Measurements from ENCODE around the gene IFIT1B. TPM values are rescaled to one million over a fixed set of nuclear protein-coding genes. Genes with fewer than 3 reads are reported as not detected.

IFIT1B gene
- polyA plus RNA-seq, 3 donors = not detected

GRCh38 chr10:89332123-89332633 is 45.7 kb upstream of the IFIT1B start:
- H3K36me3 Mint-ChIP-seq = peaks cover 3 to 10% of the 10 kb centered on the region in 2 donors
- H3K79me2 ChIP-seq (ENCODE audit: insufficient read depth, low read length) = peaks cover 57% of the 10 kb centered on the region
- peak overlapping the region; percentile 13 for H3K9ac ChIP-seq (ENCODE audit: insufficient read depth, low read length, poor library complexity, severe bottlenecking)
- H3K4me3 ChIP-seq (replicated peaks in 1 of 3; ENCODE audit: low read depth in 2 of 3, low read length in 3 of 3) = peak overlapping the region; percentile 40 to 95 (median 78)
- no peaks in the 10 kb centered on the region for H3K27me3 ChIP-seq (ENCODE audit: control insufficient read depth in 2 of 2, insufficient read depth in 2 of 2, low read length in 2 of 2)
- peaks cover 68 to 80% of the 10 kb centered on the region in 2 donors for H3K4me1 ChIP-seq (ENCODE audit: control insufficient read depth in 1 of 2, insufficient read depth in 2 of 2, low read length in 2 of 2)
- peaks cover 24% of the 10 kb centered on the region for H4K20me1 ChIP-seq (ENCODE audit: insufficient read depth, low read length)
- TF ChIP-seq CTCF (IDR thresholded peaks at IDR 0.05) = no peak
- H3K27ac Mint-ChIP-seq = peak overlapping the region; percentile 88 to 94 (median 92)
- peaks cover 0 to 8% of the 10 kb centered on the region in 2 donors for H3K36me3 ChIP-seq (replicated peaks in 1 of 2; ENCODE audit: control insufficient read depth in 1 of 2, insufficient read depth in 2 of 2, low read length in 2 of 2)
- H3K4me2 ChIP-seq (replicated peaks; ENCODE audit: extremely low read depth, low read length, poor library complexity, severe bottlenecking) = peak overlapping the region; percentile 82
- peak overlapping the region; percentile 81 to 90 for H3K4me3 Mint-ChIP-seq
- intact Hi-C loops (cut with micrococcal nuclease) = no loop called here
- peaks cover 0 to 2% (median 0%) of the 10 kb centered on the region in 7 donors for H3K9me3 Mint-ChIP-seq
- peaks cover 78% of the 10 kb centered on the region for H3K4me1 Mint-ChIP-seq
- no peaks in the 10 kb centered on the region for H3K9me3 ChIP-seq (replicated peaks in 1 of 2; ENCODE audit: control insufficient read depth in 1 of 2, insufficient read depth in 1 of 2, low read length in 2 of 2)
- peak; percentile 39 to 66 (median 63) for DNase-seq
- WGBS (ENCODE audit: insufficient coverage) = 9% methylated on average over 4 of the region's 5 CpGs
- H2AFZ ChIP-seq (ENCODE audit: insufficient read depth, low read depth, low read length, poor library complexity, severe bottlenecking) = no peak overlapping the region
- peak overlapping the region; percentile 13 to 79 for H3K27ac ChIP-seq (ENCODE audit: low read depth in 1 of 2, low read length in 2 of 2)
- peaks cover 0 to 4% (median 0%) of the 10 kb centered on the region in 3 donors for H3K27me3 Mint-ChIP-seq (ENCODE audit: low read depth in 3 of 3)

GRCh38 chr10:89335226-89335625 is 42.6 kb upstream of the IFIT1B start:
- H3K4me2 ChIP-seq (replicated peaks; ENCODE audit: extremely low read depth, low read length, poor library complexity, severe bottlenecking) = no peak overlapping the region
- H3K9me3 Mint-ChIP-seq = peaks cover 0 to 2% (median 0%) of the 10 kb centered on the region in 7 donors
- no peak overlapping the region for H3K27ac ChIP-seq (ENCODE audit: low read depth in 1 of 2, low read length in 2 of 2)
- peaks cover 40% of the 10 kb centered on the region for H3K79me2 ChIP-seq (ENCODE audit: insufficient read depth, low read length)
- peaks cover 54% of the 10 kb centered on the region for H3K4me1 Mint-ChIP-seq
- intact Hi-C loops (cut with micrococcal nuclease) = no loop called here
- H3K27me3 Mint-ChIP-seq (ENCODE audit: low read depth in 3 of 3) = peaks cover 0 to 4% (median 0%) of the 10 kb centered on the region in 3 donors
- H3K4me3 Mint-ChIP-seq = no peak overlapping the region
- no peak overlapping the region for H2AFZ ChIP-seq (ENCODE audit: insufficient read depth, low read depth, low read length, poor library complexity, severe bottlenecking)
- H3K4me3 ChIP-seq (replicated peaks in 1 of 3; ENCODE audit: low read depth in 2 of 3, low read length in 3 of 3) = no peak overlapping the region
- H3K27me3 ChIP-seq (ENCODE audit: control insufficient read depth in 2 of 2, insufficient read depth in 2 of 2, low read length in 2 of 2) = no peaks in the 10 kb centered on the region
- peaks cover 50% of the 10 kb centered on the region for H4K20me1 ChIP-seq (ENCODE audit: insufficient read depth, low read length)
- TF ChIP-seq CTCF (IDR thresholded peaks at IDR 0.05) = no peak
- DNase-seq = no peak
- H3K27ac Mint-ChIP-seq = no peak overlapping the region
- H3K36me3 ChIP-seq (replicated peaks in 1 of 2; ENCODE audit: control insufficient read depth in 1 of 2, insufficient read depth in 2 of 2, low read length in 2 of 2) = peaks cover 29 to 39% of the 10 kb centered on the region in 2 donors
- no peak overlapping the region for H3K9ac ChIP-seq (ENCODE audit: insufficient read depth, low read length, poor library complexity, severe bottlenecking)
- H3K36me3 Mint-ChIP-seq = peaks cover 30 to 34% of the 10 kb centered on the region in 2 donors
- H3K9me3 ChIP-seq (replicated peaks in 1 of 2; ENCODE audit: control insufficient read depth in 1 of 2, insufficient read depth in 1 of 2, low read length in 2 of 2) = no peaks in the 10 kb centered on the region
- 100% methylated on average over 1 of the region's 3 CpGs for WGBS (ENCODE audit: insufficient coverage)
- H3K4me1 ChIP-seq (ENCODE audit: control insufficient read depth in 1 of 2, insufficient read depth in 2 of 2, low read length in 2 of 2) = peaks cover 42 to 54% of the 10 kb centered on the region in 2 donors
